T-helper 2 cell treated with Interferon-gamma antibody and Interleukin-4, amounts not matched to agents 100 ng/mL and 5 ng/mL, for 36 hours (primary cell): ENCODE results near the gene CFAP157. TPM values are rescaled to one million over a fixed set of nuclear protein-coding genes. Genes with fewer than 3 reads are reported as not detected.

ENCODE experiments used
- intact Hi-C: fragments of 100-400 bp; cut with micrococcal nuclease; formaldehyde crosslinking; loops from one replicate; pipeline ENCODE4 v1.15.1; 2023
- total RNA-seq: library from RNA; stranded (reverse); gene quantifications from 2 replicates; pipeline ENCODE4 v1.2.3, GENCODE V29; 2022

The CFAP157 gene
- total RNA-seq, 1 donor from 2014 or later = not detected

GRCh38 chr9:127714020-127714750, 7.4 kb downstream of the CFAP157 start:
- intact Hi-C loops = loop anchor here (10.0 kb wide), 1 partner anchor 99 kb away; the partner anchor contains the start of gene STXBP1

GRCh38 chr9:127714951-127715469, 8.2 kb downstream of the CFAP157 start:
- intact Hi-C loops = loop anchor here (1.0 to 10.0 kb wide), 3 partner anchors 16 to 100 kb away; partner anchors contain the start of genes STXBP1 and TOR2A

- intact Hi-C loops = loop anchor here (1.0 to 10.0 kb wide), 3 partner anchors 16 to 101 kb away; partner anchors contain the start of genes STXBP1 and TOR2A
Observed at GRCh38 chr9:127715470-127716337, 8.9 kb downstream of the CFAP157 start, which contains the start of the genes PTRH1 and TTC16. PTRH1 (minus strand) TSS chr9:127715663; CDS start chr9:127715639, 24 bp downstream. TTC16 (plus strand) TSS chr9:127716079; CDS start chr9:127716146, 67 bp downstream.

GRCh38 chr9:127716412-127716811, 9.6 kb downstream of the CFAP157 start:
- intact Hi-C loops = loop anchor here (10.0 kb wide), 1 partner anchor 102 kb away; the partner anchor contains the start of gene STXBP1

DNA sequence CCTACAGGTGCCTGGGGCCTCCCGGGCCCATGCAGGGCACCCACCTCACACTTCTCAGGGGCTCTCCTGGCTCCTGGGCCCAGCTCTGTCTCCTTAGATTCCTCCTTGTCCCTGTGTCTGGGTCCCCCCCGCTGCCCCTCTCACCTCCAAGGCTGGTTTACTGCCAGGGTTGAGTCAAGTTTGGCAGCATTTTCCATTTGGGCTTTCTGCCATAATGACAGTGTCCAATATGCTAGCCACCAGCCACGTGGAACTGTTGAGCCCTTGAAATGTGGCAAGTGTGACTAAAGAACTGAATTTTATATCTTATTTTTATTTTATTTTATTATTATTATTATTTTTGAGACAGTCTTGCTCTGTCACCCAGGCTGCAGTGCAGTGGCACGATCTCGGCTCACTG, 11.0 kb downstream of the CFAP157 start:
- intact Hi-C loops = loop anchor here (10.0 kb wide), 1 partner anchor 103 kb away; the partner anchor contains the start of gene STXBP1

- intact Hi-C loops = no loop called here
Observed at GRCh38 chr9:127720031-127720864, 13.5 kb downstream of the CFAP157 start.

- intact Hi-C loops = no loop called here
Observed at GRCh38 chr9:127720865-127721227, 14.1 kb downstream of the CFAP157 start.

- intact Hi-C loops = no loop called here
Observed at GRCh38 chr9:127721391-127721821, 14.6 kb downstream of the CFAP157 start.

DNA sequence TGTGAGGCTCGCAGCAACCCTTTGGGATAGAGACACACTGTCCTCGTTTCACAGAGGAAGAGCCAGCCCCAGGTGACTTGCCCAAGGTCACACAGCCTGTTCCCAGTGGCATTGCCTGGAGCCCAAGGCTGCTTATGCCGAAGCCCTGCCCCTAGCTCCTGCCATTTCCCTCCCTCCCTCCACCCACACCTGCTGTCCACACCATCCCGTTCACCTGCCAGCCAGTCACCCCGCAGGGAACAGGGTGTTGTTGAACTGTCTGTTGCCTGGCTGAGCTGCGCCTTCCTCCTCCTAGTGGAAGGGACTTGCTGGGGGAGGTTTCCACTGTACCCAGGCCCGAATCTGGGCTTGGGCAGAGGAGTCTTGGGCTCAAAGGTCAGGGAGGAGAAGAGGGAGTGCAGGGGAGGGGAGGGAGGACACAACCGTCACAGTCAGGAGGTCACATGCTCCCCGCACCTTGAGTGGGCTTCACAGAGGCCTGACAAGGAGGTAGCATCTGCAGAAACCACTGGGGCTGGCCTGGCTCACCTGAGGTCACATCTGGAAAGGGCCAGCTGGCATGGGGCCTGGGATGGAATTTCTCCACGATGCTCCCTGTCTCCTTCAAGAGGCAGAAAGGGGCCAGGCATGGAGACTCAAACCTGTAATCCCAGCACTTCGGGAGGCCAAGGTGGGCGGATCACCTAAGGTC, 15.4 kb downstream of the CFAP157 start:
- intact Hi-C loops = no loop called here

DNA sequence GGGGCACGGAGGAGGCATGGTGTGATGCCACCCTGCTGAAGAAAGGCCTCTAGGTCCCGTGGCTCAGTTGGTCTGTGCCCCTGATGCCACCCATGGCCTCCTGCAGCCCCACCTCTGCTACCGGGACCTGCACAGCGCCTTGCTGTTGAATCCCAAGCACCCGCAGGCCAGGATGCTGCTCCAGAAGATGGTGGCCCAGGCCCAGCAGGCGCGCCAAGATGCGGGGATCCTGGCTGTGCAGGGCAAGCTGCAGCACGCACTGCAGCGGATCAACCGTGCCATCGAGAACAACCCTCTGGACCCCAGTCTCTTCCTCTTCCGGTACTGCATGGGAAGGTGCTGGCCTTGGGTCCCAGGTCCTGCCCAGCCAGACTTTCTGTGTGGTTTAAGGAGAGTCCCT, 16.2 kb downstream of the CFAP157 start:
- intact Hi-C loops = no loop called here

DNA sequence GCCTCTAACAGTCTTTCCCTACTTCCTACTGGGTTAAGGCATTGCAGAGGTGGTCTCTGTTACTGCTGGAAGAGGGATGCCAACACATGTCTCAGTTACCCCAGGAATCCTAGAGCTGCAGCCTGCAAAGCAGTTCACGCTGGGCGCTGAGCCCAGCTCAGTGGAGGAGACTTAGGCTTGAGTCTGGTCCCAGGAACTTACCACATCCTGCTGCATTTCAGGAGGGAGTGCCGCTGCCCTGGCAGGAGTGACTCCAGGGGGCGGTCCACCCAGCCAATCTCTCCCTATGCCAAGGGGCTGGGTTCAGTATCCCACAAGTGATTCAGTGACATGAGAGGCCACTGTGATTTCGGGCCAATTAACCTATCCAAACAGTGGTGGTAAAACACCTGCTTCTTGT, 16.7 kb downstream of the CFAP157 start:
- intact Hi-C loops = no loop called here

DNA sequence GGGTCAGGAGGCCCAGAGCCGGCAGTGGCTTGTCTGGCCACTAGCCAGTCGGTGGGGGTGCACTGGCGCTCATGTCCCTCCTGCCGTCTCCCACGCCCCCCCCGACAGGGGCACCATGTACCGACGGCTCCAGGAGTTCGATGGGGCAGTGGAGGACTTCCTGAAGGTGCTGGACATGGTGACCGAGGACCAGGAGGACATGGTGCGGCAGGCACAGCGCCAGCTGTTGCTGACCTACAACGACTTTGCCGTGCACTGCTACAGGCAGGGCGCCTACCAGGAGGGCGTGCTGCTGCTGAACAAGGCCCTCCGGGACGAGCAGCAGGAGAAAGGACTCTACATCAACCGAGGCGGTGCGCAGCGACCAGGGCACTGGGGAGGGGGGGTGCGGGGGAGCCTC, 17.2 kb downstream of the CFAP157 start:
- intact Hi-C loops = no loop called here

DNA sequence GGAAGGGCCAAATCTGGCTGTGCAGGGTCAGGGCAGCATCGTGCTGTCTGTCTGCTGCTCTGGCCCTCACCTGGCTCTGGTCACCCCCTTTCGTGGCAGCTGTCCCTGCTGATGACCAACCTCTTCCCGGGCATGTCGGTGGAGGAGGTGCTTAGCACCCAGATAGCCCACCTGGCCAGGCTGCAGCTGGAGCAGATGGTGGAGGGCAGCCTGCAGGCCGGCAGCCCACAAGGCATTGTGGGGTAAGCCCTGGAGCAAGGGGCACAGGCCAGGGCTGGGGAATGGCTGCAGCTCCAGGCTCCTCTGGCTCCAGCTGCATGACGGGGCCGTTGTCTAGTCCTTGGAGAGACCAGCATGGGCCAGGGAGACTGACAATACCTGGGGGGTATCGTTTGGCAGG, 20.1 kb downstream of the CFAP157 start:
- intact Hi-C loops = no loop called here

GRCh38 chr9:127728808-127729207, 22.0 kb downstream of the CFAP157 start:
- intact Hi-C loops = no loop called here

- intact Hi-C loops = loop anchor here (10.0 kb wide), 1 partner anchor 505 kb away; no protein-coding TSS in a partner anchor
Observed at GRCh38 chr9:127729522-127730256, 22.9 kb downstream of the CFAP157 start.

DNA sequence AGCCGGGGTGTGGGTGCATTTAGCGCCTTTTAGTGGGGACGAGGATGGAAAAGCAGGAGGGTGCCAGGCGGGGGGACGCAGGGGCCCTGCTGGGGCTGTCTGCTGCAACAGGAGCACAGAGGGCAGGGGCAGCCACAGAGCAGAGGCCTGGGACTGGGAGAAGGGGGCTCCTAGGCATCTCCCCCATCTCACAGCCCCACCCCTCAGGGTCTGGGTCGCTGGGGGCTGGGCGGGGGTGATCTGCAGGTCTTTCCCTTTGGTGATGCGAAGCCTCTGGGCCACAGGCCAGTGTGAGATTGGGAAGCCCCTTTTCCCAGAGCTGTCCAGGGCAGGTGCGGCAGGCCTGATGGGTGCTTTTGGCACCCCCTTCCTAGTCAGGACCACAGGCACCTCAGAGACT, 23.5 kb downstream of the CFAP157 start:
- intact Hi-C loops = loop anchor here (10.0 kb wide), 1 partner anchor 505 kb away; no protein-coding TSS in a partner anchor

GRCh38 chr9:127730799-127731410, 24.1 kb downstream of the CFAP157 start:
- intact Hi-C loops = loop anchor here (10.0 kb wide), 1 partner anchor 506 kb away; no protein-coding TSS in a partner anchor

GRCh38 chr9:127731938-127732337, 25.1 kb downstream of the CFAP157 start:
- intact Hi-C loops = loop anchor here (10.0 kb wide), 1 partner anchor 507 kb away; no protein-coding TSS in a partner anchor
